Stimulated activated CD8-positive, alpha-beta memory T cell treated with anti-CD3 and anti-CD28 coated beads, Interleukin-2, amount 100 ng/mL, for 48 hours (primary cell): Measurements from ENCODE around the gene CBLN1.

Experiments
- DNase-seq, 2 donors: peaks; one replicate each; pipeline ENCODE4 v3.0.0-alpha.2; 2020; ENCODE audit warnings: low read depth in 2 of 2

The CBLN1 gene

DNA sequence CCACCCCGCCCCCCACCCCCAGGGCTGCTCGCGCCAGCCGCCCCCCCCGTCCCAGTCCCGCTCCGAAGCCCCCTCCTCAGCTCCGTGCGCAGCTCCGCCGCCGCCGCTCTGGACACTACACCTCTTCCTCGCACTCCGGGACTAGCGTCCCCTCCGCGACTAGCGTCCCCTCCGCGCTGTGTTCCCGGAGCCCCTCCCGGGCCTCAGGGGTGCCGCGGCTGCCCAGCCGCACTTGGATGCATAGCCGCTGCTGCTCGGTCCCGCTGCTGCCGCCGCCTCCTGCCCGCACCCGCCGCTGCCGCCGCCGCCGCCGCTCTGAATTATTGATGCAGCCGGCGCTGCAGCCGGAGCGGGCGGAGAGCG lies at the start of gene CBLN1:
TSS of gene CBLN1 (minus strand) at position 359 of the 363 bp plus-strand sequence. CDS start 373 bp downstream, outside the sequence.
- DNase-seq, result no peak

GRCh38 chr16:49330562-49331201 lies 49.0 kb upstream of the CBLN1 start:
- no peak for DNase-seq

DNA sequence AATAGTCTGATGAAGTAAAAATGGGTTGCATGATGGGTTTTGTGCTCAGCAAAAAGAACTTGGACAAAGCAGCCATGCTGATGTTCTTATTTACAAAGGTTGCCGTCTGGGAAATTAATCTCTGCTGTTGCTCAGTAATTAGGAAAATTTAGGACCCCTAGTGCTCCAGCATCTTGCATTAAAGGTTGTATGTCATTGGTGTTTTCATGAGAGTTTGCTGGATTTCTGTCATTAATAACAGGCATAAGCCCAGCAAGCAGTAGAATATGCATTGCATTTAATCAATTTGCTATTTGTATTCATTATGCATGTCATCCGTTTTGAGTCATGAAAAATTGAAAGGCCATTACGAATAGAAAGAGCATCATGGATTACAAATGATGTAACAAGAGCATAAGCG lies 46.7 kb upstream of the CBLN1 start:
- DNase-seq, result no peak

- no peak for DNase-seq
These were observed 45.8 kb upstream of the CBLN1 start for GRCh38 chr16:49327466-49327865.

DNA sequence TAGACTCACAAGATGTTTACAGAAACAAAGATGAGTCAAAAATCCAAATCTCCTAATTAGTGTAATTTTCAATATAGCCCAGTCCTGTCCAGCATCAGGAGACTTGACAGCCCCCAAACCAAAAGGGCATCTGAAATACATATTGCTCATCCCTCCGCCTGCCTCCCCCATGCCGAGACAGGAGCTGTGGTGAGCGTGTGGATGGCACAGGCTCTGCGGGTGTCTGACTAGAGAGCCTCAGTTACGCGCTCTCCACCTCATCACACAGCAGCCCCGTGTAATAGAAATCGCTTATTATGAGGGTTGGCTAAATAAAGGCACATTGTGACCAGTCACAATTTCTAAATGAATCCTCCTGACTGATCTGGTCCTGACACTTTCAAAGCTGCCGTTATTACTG lies 43.1 kb upstream of the CBLN1 start:
- no peak for DNase-seq

- DNase-seq, result no peak
These were observed 34.0 kb upstream of the CBLN1 start for GRCh38 chr16:49315602-49316001.

GRCh38 chr16:49312389-49312985 lies 30.8 kb upstream of the CBLN1 start:
- no peak for DNase-seq

GRCh38 chr16:49311823-49312222 lies 30.2 kb upstream of the CBLN1 start:
- no peak for DNase-seq

- no peak for DNase-seq
These were observed 25.5 kb upstream of the CBLN1 start for GRCh38 chr16:49307176-49307575.

DNA sequence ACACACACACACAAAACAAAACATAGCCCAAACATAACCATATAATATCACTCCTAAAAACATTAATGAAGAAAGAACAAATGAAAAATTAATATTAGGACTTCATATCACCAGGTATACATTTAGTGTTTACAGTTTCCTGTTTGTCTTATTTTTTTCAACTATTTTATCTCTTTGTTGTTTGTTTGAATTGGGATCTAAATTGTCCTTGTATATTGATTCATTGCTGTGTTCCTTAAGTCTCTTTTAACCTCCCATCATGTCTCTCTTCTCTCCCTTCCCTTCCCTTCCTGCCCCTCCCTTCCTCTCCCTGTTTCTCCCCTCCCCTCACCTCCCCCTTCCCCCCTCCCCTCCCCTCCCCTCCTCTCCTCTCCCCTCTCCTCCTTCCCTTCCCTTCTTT lies 23.8 kb upstream of the CBLN1 start:
- DNase-seq, result no peak

- no peak for DNase-seq
These were observed 10.8 kb upstream of the CBLN1 start for GRCh38 chr16:49292413-49292812.

- DNase-seq, result no peak
These were observed 5.9 kb upstream of the CBLN1 start for GRCh38 chr16:49287572-49287971.

GRCh38 chr16:49284962-49285361 lies 3.3 kb upstream of the CBLN1 start:
- no peak for DNase-seq

DNA sequence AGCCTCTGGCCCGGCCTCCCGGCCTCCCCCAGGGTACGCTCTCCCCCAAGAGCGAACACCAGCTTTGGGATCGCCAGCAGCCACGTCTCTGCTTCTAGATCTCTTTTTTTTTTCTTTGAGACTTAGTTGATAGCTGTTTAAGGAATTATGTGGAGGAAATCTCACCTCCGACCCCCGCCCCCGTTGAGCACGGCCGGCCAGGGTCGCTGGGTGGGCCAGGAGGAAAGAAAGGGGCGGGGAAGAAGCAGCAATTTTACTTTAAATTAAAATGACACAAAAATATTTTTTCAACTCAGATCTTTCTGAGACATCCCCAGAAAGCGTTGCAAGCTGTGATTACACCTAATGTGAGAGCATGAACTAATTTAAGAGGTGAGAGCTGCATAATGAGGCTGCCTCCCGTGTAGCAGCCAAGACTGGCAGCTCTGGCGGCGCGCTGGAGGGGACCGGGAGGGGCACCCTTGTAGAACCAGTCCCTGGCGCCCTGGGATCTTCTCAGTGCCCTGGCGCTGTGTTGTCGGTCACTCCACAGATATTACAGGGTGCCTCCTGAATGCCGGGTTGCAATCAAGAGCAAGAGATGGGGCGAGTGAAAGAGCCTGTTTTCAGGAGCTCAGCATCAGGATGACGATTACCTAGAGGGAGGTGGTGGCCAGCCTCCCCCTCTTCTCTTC lies 1.9 kb upstream of the CBLN1 start:
- DNase-seq, result no peak

DNA sequence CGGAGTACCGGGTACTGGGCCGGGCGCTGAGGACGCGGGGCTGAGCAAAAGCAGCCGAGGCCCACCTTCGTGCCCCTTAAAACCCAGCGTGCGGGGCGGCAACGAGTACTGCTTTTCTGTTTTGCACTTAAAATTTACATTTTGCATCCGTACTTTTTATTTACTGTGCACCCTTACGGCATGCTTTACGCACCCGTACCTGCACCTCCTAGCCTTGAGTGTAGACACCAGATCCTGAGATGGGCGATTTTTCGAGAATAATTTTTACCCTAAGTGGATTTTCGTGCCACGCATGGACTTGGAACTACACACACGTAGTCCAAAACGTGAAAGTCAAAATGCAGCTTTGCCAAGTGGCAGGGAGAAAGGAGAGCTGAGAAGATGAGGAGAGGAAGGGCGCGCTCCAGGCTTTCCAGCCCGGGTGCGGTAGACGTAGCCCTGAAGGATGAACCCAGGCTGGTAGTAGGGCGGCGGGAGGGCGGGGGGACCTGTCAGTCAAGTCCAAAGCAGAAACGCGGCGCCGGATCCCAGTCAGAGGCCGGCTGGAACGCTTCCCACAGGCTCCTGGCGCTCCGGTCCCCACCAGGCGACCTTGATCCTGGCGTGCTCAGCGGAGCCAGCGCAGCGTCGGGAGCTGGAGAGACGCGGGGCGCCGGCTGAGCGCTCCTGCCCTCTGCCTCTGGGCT lies 1.2 kb upstream of the CBLN1 start:
- DNase-seq, result no peak

GRCh38 chr16:49281843-49282642 lies 405 bp upstream of the CBLN1 start:
- DNase-seq, result peak; percentile 70 to 77

DNA sequence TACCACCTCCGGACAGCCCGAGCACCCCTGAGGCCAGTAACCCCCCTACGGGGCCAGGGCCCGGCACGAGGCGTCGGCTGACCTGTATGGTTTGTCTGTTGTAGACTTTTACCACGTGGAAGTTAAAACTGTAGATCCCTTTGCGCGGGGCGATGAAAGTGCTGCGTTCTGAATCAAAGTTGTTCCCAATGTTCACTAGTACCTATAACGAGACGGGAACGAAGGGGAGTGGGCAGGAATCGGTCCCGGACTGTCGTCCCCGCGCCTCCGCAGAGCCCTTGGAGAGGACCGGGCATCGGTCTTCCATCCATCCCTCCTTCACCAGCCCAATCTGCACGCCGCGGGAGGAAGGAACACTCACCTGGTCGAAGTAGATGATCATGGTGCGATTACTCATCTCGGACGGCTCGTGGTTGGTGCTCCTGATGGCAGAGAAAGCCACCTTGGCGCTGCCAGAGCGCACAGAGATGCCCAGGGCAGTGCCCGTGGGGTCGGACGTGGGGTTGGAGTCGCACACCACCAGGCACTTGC lies 732 bp downstream of the CBLN1 start:
- DNase-seq, result no peak

DNA sequence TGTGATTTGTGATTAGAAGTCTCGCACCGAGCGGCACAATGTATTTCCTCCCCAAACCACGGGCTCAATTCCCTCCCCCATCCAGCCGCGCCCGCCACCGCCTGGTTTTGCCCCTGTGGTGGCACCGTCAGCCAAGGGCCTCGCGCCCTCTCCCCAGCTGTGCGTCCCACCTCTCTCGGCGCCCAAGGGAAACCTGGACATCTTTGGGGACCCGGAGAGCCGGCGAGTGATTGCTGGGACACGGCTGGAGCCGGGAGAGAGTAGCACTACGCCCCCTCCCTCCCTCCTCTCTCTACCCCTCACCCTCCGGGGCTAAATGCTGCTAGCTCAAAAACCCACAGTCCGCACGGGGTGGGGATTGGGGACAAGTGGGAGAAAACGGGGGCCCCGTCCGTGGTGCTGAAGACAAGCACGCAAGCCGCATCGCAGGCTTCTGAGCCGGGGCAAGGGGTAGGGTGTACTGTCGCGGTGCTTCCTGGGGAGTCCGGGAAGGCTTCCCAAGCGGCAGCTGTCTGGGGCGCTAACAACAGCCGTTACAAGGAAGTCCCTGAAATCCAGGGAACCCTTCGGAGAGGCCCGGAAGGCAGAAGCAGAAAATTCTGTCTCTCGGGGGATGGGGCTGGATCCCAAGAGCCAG lies 1.4 kb downstream of the CBLN1 start:
- no peak for DNase-seq

- DNase-seq, result no peak
These were observed 2.5 kb downstream of the CBLN1 start for GRCh38 chr16:49278944-49279725.

GRCh38 chr16:49278567-49278827 lies 3.1 kb downstream of the CBLN1 start:
- DNase-seq, result no peak
